GM18520 (cell line): ENCODE data around the gene SLC34A1.
"Not testable (repeated sequence)": the region's sequence is repeated elsewhere in the genome, so short reads cannot be mapped to it uniquely, and the experiment has no call there.

Source experiments
- ATAC-seq: cut with Tn5 transposase; IDR thresholded peaks from one replicate; pipeline ENCODE4 v1.9.1; 2021; ENCODE audit not compliant: unreplicated experiment

Gene SLC34A1

GRCh38 chr5:177354711-177355110 lies 29.5 kb upstream of the SLC34A1 start:
- ATAC-seq: no peak

- ATAC-seq: no peak
Measured at GRCh38 chr5:177355162-177355867, 28.9 kb upstream of the SLC34A1 start.

- ATAC-seq: no peak
Measured at GRCh38 chr5:177355868-177356168, 28.4 kb upstream of the SLC34A1 start.

GRCh38 chr5:177356746-177357145 lies 27.5 kb upstream of the SLC34A1 start:
- ATAC-seq: no peak

- no peak for ATAC-seq
Measured at GRCh38 chr5:177357146-177357458, 27.1 kb upstream of the SLC34A1 start.

GRCh38 chr5:177357459-177358351 lies 26.5 kb upstream of the SLC34A1 start, which contains the start of gene RGS14:
Gene RGS14, plus strand, starts transcription at chr5:177357924. Its CDS starts 101 bp downstream, at chr5:177358025.
- ATAC-seq: peak; percentile 84

GRCh38 chr5:177358370-177358819 lies 25.8 kb upstream of the SLC34A1 start:
- ATAC-seq: no peak

GRCh38 chr5:177359451-177359851 lies 24.8 kb upstream of the SLC34A1 start:
- ATAC-seq: no peak

GRCh38 chr5:177359860-177360259 lies 24.4 kb upstream of the SLC34A1 start:
- ATAC-seq: no peak

- ATAC-seq: not testable (repeated sequence)
Measured at GRCh38 chr5:177360740-177361139, 23.5 kb upstream of the SLC34A1 start.

GRCh38 chr5:177361418-177362291 lies 22.6 kb upstream of the SLC34A1 start:
- no peak for ATAC-seq

GRCh38 chr5:177362292-177362609 lies 22.0 kb upstream of the SLC34A1 start:
- ATAC-seq: no peak

GRCh38 chr5:177362610-177363507 lies 21.4 kb upstream of the SLC34A1 start:
- ATAC-seq: no peak

- no peak for ATAC-seq
Measured at GRCh38 chr5:177363565-177363964, 20.7 kb upstream of the SLC34A1 start.

- peak; percentile 29 for ATAC-seq
Measured at GRCh38 chr5:177364159-177364962, 19.9 kb upstream of the SLC34A1 start.

- ATAC-seq: no peak
Measured at GRCh38 chr5:177365845-177366527, 18.2 kb upstream of the SLC34A1 start.

- no peak for ATAC-seq
Measured at GRCh38 chr5:177366528-177367322, 17.5 kb upstream of the SLC34A1 start.

GRCh38 chr5:177367323-177367848 lies 16.8 kb upstream of the SLC34A1 start:
- no peak for ATAC-seq
